Measurements from ENCODE around the gene DNAH8. TPM values are rescaled to one million over a fixed set of nuclear protein-coding genes. Genes with fewer than 3 reads are reported as not detected.

The DNAH8 gene
- total RNA-seq, 1 experiment from 2014 or later, result not detected

- no peak overlapping the region for H3K4me2 ChIP-seq (ENCODE audit: low read length)
- BruUV-seq (replicated peaks), result no TSS peak
Observed at GRCh38 chr6:39049575-39050283, 334.6 kb downstream of the DNAH8 start.

GRCh38 chr6:39050453-39051112 lies 335.5 kb downstream of the DNAH8 start:
- Histone ChIP-seq H3K79me2 (ENCODE audit: insufficient read depth, low read length) (no peaks in the 10 kb centered on the region), H3K9me2 (ENCODE audit: insufficient read depth) (no peaks in the 10 kb centered on the region), H3K27ac (ENCODE audit: low read depth, low read length) (no peak overlapping the region), H3K4me2 (ENCODE audit: low read length) (no peak overlapping the region), H3K4me1 (ENCODE audit: control insufficient read depth in 1 of 2, insufficient read depth in 2 of 2, low read length in 2 of 2) (no peaks in the 10 kb centered on the region), H3K4me3 (replicated peaks in 1 of 2; ENCODE audit: low read depth in 1 of 2, low read length in 2 of 2) (no peak overlapping the region), H3K9me3 (ENCODE audit: control insufficient read depth in 1 of 2, insufficient read depth in 1 of 2, low read depth in 1 of 2, low read length in 2 of 2) (no peaks in the 10 kb centered on the region), H3K9ac (ENCODE audit: low read length) (no peak overlapping the region), H3K27me3 (ENCODE audit: insufficient read depth, low read length) (peaks cover 20% of the 10 kb centered on the region), H3K36me3 (ENCODE audit: control insufficient read depth in 1 of 2, insufficient read depth in 2 of 2, low read length in 2 of 2) (no peaks in the 10 kb centered on the region), H4K20me1 (ENCODE audit: insufficient read depth) (no peaks in the 10 kb centered on the region), H2AFZ (ENCODE audit: low read depth, low read length, poor library complexity, severe bottlenecking) (no peak overlapping the region)
- no peak for ATAC-seq
- POLR2A ChIA-PET, result no interaction called here
- no peak for DNase-seq (ENCODE audit: low read depth, low spot score)
- RAD21 ChIA-PET (ENCODE audit: low non-redundant PET in 1 of 2, low total read pairs in 2 of 2, uncharacterized antibody in 2 of 2, unreplicated experiment in 2 of 2), result no interaction called here
- intact Hi-C loops (cut with micrococcal nuclease), result no loop called here
- CTCF ChIA-PET, result no interaction called here
- no TSS peak for BruUV-seq (replicated peaks)
- TF ChIP-seq, protein P1, sequence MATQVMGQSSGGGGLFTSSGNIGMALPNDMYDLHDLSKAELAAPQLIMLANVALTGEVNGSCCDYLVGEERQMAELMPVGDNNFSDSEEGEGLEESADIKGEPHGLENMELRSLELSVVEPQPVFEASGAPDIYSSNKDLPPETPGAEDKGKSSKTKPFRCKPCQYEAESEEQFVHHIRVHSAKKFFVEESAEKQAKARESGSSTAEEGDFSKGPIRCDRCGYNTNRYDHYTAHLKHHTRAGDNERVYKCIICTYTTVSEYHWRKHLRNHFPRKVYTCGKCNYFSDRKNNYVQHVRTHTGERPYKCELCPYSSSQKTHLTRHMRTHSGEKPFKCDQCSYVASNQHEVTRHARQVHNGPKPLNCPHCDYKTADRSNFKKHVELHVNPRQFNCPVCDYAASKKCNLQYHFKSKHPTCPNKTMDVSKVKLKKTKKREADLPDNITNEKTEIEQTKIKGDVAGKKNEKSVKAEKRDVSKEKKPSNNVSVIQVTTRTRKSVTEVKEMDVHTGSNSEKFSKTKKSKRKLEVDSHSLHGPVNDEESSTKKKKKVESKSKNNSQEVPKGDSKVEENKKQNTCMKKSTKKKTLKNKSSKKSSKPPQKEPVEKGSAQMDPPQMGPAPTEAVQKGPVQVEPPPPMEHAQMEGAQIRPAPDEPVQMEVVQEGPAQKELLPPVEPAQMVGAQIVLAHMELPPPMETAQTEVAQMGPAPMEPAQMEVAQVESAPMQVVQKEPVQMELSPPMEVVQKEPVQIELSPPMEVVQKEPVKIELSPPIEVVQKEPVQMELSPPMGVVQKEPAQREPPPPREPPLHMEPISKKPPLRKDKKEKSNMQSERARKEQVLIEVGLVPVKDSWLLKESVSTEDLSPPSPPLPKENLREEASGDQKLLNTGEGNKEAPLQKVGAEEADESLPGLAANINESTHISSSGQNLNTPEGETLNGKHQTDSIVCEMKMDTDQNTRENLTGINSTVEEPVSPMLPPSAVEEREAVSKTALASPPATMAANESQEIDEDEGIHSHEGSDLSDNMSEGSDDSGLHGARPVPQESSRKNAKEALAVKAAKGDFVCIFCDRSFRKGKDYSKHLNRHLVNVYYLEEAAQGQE (IDR thresholded peaks at IDR 0.05; ENCODE audit: low read depth), result no peak
- TF ChIP-seq, protein P2, sequence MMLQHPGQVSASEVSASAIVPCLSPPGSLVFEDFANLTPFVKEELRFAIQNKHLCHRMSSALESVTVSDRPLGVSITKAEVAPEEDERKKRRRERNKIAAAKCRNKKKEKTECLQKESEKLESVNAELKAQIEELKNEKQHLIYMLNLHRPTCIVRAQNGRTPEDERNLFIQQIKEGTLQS (IDR thresholded peaks at IDR 0.05), result no peak
- TF ChIP-seq YY1 (IDR thresholded peaks at IDR 0.05; ENCODE audit: extremely low read depth, insufficient replicate concordance, low read depth, low read length), result no peak
- no peak for TF ChIP-seq ELF1 (IDR thresholded peaks at IDR 0.05; ENCODE audit: borderline replicate concordance, low read depth)
- TF ChIP-seq POLR2A (IDR thresholded peaks at IDR 0.05; ENCODE audit: borderline replicate concordance, extremely low read depth, insufficient read depth, insufficient read length), result no peak
- TF ChIP-seq SP1 (IDR thresholded peaks at IDR 0.05; ENCODE audit: low read depth), result no peak
- no peak for TF ChIP-seq SRF (IDR thresholded peaks at IDR 0.05; ENCODE audit: low read depth)
- TF ChIP-seq RAD21 (IDR thresholded peaks at IDR 0.05; ENCODE audit: low read depth), result no peak
- TF ChIP-seq EGR1 (IDR thresholded peaks at IDR 0.05; ENCODE audit: low read depth), result no peak
- no peak for TF ChIP-seq SIN3A (IDR thresholded peaks at IDR 0.05; ENCODE audit: low read depth)
- TF ChIP-seq, protein P3, sequence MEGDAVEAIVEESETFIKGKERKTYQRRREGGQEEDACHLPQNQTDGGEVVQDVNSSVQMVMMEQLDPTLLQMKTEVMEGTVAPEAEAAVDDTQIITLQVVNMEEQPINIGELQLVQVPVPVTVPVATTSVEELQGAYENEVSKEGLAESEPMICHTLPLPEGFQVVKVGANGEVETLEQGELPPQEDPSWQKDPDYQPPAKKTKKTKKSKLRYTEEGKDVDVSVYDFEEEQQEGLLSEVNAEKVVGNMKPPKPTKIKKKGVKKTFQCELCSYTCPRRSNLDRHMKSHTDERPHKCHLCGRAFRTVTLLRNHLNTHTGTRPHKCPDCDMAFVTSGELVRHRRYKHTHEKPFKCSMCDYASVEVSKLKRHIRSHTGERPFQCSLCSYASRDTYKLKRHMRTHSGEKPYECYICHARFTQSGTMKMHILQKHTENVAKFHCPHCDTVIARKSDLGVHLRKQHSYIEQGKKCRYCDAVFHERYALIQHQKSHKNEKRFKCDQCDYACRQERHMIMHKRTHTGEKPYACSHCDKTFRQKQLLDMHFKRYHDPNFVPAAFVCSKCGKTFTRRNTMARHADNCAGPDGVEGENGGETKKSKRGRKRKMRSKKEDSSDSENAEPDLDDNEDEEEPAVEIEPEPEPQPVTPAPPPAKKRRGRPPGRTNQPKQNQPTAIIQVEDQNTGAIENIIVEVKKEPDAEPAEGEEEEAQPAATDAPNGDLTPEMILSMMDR (IDR thresholded peaks at IDR 0.05 in 2 of 3, conservative IDR thresholded peaks at IDR 0.05 in 1 of 3; ENCODE audit: borderline replicate concordance in 1 of 3, insufficient read depth in 1 of 3, low read depth in 2 of 3, low read length in 2 of 3), result no peak

More at GRCh38 chr6:39049575-39050283, 334.6 kb downstream of the DNAH8 start:
- Histone ChIP-seq H3K9me3 (ENCODE audit: control insufficient read depth in 1 of 2, insufficient read depth in 1 of 2, low read depth in 1 of 2, low read length in 2 of 2) (no peaks in the 10 kb centered on the region), H3K4me3 (replicated peaks in 1 of 2; ENCODE audit: low read depth in 1 of 2, low read length in 2 of 2) (no peak overlapping the region), H3K36me3 (ENCODE audit: control insufficient read depth in 1 of 2, insufficient read depth in 2 of 2, low read length in 2 of 2) (no peaks in the 10 kb centered on the region), H3K27me3 (ENCODE audit: insufficient read depth, low read length) (peaks cover 20% of the 10 kb centered on the region), H3K4me1 (ENCODE audit: control insufficient read depth in 1 of 2, insufficient read depth in 2 of 2, low read length in 2 of 2) (no peaks in the 10 kb centered on the region), H3K9me2 (ENCODE audit: insufficient read depth) (no peaks in the 10 kb centered on the region), H4K20me1 (ENCODE audit: insufficient read depth) (no peaks in the 10 kb centered on the region), H3K27ac (ENCODE audit: low read depth, low read length) (no peak overlapping the region), H3K9ac (ENCODE audit: low read length) (no peak overlapping the region), H2AFZ (ENCODE audit: low read depth, low read length, poor library complexity, severe bottlenecking) (no peak overlapping the region), H3K79me2 (ENCODE audit: insufficient read depth, low read length) (no peaks in the 10 kb centered on the region)
- intact Hi-C loops (cut with micrococcal nuclease), result no loop called here
- ChIA-PET CTCF (no interaction called here), POLR2A (no interaction called here), RAD21 (ENCODE audit: low non-redundant PET in 1 of 2, low total read pairs in 2 of 2, uncharacterized antibody in 2 of 2, unreplicated experiment in 2 of 2) (no interaction called here)
- TF ChIP-seq ZNF274 (IDR thresholded peaks at IDR 0.05; ENCODE audit: low read depth, low read length) (no peak), SIN3A (IDR thresholded peaks at IDR 0.05; ENCODE audit: low read depth) (no peak), JUND (IDR thresholded peaks at IDR 0.05) (no peak), MAX (IDR thresholded peaks at IDR 0.05) (no peak), CEBPB (IDR thresholded peaks at IDR 0.05; ENCODE audit: low read depth) (no peak)
- no peak for ATAC-seq
- DNase-seq (ENCODE audit: low read depth, low spot score), result no peak
